GM21515 (cell line): ENCODE measurements around the gene GRIK4.

ENCODE experiments used
- ATAC-seq: cut with Tn5 transposase; IDR thresholded peaks from one replicate; pipeline ENCODE4 v1.9.1; 2021; ENCODE audit not compliant: unreplicated experiment

GRIK4 gene

DNA sequence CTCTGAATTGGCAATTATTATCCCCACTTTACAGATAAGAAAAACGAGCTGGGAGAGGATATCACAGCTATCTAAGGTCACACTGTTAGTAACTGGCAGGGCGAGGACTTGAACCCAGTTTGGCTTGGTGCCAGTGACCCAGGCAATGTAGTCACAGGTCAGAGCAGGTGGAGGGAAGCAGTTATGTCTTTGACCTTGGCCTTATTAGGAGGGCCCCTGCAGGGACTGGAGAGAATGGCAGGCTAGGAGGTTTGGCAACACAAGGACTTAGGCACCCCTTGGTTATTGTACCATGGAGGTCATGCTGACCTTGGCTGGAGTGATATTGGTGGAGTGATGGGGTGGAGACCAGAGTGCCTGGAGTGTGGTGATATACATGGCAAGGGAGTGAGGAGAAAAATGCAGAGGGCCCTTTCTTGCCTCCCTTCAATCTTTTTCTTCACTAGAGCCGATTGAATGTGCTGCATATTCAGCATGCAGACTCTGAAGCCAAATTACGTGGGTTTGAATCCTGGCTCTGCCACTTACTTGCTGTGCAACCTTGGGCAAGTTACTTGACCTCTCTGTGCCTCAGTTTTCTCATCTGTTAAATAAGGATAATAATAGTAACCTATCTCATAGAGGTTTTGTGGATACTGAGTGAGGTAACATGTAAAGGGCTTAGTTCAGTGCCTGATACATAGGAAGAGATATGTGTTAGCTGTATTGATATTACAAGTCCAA, 419.7 kb downstream of the GRIK4 start:
- ATAC-seq = no peak

DNA sequence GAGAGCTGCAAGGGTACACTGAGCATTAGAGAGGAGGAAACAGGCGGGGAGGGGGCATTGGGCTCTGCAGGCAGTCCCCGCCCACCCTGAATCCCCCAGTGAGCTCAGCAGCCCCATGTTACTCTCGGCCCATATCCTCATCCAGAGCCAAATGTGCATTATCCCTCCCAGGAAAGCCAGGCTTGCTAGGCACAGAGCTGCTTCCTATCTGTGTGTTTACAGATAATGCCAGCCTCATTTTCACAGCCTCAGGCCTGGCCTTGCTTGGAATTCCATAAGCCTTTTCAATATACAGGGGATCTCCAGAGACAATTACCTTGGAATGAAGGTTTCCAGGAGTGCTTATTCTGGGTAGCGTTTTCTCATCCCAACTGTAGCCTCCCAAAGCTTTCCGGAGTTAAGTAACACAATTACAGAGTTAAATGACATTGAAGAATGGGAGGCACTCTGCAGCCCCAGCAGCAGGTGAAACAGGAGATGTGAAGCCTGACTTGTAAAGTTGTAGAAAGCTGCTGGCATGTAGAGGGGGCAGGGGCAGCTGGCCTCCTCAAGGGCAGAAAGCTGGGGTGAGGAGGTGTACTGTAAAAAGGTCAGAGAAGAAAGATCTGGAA, 420.9 kb downstream of the GRIK4 start:
- ATAC-seq = no peak

DNA sequence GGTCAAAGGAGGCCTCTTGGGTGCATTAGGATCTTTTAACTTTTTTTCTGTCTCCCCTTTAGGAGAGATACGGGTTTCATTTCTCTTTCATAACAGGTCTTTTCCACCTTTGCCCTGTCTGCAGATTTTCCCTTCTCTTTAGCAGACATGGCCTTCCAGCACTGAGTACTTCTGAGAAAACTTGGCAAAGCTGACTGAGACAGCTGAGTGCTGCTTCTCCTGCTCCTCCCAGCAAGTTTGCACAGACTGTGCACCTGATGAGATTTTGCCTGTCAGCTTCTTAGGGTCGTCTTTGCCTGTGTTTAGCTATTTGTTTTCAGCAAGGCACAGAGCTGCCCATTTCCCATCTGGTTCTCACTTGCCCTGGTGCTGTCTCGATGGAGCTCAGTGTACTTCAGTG, 424.8 kb downstream of the GRIK4 start:
- ATAC-seq = no peak

DNA sequence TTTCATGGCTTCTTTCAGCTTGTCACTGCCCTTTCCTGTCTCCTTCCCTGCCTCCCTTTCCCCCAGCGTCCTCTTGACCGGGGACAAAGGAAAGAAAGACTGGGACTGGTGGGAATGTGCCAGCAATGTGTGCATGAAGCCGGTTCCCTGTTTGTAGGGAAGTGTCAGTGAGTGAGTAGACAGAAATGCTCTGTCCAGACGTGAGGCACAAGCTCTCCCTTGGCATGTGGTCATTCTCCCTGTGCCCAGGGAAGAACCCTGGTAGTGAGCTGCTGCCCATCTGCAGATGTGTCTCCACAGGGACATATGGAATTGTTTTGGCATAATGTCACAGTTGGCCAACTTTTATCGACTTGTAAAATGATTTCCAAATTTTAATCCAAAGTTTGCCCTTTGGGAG, 426.0 kb downstream of the GRIK4 start:
- ATAC-seq = no peak

DNA sequence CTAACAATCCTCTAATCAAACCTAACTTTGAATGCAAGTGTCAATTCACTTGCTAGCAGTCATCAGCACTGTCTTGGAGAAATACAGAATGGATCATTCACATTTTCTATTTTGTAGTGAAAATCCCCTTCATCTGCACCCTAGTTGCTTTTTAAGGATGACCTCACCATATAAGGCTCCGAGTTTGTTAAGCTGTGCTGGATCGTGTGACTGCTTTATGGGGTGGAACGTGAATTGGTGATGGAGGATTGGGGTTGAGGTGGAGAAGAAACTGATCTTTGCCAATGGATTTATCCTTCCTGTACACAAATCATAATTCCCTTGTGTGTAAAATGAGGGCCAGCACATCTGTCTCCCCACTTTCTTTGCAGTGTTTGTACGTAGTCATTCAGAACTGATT, 426.7 kb downstream of the GRIK4 start:
- ATAC-seq = no peak

DNA sequence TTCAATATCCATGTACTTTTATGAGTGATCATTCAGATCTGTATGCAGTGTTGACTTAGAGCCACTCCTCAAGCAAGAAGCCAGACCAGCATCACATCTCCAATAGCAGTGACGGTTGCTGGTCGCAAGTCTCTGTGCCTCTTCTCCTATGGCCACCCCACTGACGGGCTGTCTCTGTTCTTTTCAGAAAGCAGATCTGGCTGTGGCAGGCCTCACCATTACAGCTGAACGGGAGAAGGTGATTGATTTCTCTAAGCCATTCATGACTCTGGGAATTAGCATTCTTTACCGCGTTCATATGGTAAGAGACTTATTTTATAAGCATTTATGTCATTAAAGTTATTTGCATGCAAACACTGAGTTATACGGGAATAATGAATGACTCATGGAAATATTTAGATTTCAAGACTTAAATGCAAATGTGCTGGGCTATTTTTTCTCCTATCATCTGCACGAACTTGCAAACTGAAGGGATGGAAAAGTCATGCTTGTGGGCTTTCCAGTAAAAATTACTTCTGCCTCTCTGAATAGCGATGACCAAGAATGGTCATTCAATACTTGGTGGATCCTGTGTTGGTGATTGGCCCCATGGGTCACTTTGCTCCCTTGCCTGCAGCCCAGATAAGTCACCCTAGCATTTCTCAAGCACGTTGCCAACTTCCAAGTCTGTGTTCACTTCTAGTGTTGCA, 428.8 kb downstream of the GRIK4 start:
- ATAC-seq = no peak

DNA sequence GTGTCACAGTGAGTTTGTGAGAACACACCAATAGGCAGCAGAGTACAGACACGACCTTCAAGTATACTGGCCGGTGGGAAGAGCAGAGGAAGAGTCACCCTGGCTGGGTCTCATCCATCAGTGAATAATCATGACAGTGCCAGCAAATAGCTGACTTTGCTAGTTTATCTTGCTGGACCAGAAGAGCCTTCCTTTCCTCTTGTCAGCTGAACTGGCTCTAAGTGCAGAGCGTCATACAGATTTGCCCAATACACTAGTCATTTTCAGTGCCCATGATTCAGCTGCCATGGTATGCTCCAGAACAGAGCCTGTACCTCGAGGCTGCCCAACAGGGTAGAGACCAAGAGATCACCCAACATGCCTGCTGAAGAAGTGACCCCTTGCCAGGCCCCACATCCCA, 429.5 kb downstream of the GRIK4 start:
- no peak for ATAC-seq

DNA sequence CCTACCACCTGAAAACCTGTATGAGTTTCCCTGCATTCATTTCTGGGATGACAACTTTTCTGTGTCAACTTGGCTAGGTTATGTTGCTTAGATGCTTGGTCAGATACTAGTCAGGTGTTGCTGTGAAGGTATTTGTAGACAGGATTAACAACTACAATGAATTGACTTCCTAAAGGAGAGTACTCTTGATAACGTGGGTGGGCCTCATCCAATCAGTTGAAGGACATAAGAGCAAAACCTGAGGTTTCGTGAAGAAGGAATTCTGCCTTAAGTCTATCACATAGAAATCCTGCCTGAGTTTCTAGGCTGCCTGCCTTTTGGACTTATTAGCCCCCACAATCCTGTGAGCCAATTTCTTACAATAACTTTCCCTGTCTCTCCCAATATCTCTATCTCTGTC, 431.2 kb downstream of the GRIK4 start:
- ATAC-seq = no peak

DNA sequence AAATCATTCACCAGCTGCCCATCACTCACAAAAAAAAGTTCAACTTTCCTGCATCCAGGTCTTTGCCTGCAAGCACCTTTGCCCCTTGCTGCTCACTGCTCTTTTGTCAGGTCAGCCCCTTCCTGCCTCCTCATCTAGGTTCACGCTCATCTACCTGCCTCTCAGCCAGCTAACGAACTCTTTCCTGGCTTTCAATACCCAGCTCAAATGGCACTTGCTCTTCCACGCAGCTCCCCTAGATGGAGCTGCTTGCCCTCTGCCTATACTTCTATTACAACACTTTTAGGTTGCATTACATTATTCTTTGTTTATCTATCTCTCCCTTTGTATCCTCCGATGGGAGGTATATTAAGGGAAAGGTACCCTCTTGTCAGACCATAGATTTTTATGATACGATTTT, 433.5 kb downstream of the GRIK4 start:
- ATAC-seq = no peak

DNA sequence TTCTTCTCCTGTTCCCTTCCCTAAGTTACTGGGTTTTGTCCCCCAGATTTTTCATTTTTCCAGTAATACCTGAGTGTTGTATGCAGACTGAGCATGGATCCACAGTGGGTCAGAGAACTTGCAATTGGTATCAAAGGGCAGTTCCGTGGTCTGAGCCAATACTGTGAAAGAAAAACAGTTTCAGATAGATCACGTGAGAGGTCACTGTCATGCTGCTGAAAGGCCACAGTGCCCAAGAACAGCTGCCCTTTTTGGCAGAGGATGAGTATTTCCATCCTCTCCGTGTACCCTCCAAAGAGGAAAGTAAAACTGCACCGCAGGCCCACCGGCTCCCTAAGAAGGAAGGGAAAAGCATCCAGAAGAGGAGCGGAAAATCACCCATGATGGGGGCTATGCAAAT, 439.3 kb downstream of the GRIK4 start:
- no peak for ATAC-seq

DNA sequence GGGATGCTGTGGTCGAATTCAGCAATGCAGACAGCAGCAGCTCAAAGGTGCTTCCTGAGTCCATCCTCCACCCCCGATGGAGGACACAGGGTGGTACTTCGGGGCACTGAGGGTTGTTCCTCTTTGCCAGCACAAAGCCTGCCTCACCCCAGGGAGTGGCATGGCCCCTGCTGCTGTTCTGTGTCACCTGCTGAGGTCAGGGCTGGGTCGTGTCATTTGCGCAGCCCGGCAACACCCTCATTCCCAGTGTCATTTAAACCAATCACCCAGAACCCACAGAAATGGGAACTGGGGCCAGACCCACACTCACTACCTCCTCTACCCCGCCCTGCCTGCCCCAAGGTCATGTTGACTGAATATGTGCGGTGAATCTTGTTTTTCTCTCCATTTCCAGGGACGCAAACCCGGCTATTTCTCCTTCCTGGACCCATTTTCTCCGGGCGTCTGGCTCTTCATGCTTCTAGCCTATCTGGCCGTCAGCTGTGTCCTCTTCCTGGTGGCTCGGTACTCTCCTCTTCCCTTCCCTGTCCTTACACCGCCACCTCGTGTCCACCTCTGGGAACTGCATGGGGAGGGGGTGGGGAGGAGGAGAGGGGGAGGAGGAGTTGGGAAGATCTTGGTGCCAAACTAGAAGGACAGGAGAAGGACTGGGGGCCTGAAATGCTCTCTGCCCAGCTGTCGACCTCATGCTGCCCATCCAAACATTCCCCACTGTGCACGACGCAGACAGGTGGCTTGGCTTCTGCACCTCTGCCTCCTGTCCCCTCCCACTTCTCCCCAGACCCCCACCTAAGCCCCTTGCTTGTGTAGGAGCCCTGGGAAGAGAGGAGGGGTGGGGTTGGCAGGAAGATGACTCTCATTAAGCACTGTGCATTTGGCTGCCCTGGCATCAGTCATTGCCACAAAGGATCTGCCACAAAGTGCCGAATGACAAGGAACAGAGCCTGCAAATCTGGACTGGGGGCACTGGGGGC, 441.2 kb downstream of the GRIK4 start:
- ATAC-seq = no peak

DNA sequence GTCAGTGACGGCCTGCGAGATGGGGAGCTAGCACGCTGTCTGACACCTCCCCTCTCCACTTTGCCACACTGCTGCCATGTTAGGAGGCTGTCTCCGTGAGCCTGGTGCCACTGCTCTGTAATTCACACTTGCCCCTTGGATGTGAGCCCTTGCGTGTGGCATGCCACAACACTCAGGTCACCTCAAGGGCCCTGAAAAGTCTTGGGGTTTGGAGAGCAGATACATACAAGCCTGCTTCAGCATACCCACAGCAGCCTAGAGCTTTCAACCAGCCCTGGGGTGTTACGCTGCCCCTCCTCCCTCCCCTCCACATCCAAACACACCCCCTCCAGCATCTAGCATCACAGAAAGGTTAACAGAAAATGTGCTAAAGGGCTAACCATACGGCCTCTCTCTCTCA, 442.8 kb downstream of the GRIK4 start:
- ATAC-seq = no peak

DNA sequence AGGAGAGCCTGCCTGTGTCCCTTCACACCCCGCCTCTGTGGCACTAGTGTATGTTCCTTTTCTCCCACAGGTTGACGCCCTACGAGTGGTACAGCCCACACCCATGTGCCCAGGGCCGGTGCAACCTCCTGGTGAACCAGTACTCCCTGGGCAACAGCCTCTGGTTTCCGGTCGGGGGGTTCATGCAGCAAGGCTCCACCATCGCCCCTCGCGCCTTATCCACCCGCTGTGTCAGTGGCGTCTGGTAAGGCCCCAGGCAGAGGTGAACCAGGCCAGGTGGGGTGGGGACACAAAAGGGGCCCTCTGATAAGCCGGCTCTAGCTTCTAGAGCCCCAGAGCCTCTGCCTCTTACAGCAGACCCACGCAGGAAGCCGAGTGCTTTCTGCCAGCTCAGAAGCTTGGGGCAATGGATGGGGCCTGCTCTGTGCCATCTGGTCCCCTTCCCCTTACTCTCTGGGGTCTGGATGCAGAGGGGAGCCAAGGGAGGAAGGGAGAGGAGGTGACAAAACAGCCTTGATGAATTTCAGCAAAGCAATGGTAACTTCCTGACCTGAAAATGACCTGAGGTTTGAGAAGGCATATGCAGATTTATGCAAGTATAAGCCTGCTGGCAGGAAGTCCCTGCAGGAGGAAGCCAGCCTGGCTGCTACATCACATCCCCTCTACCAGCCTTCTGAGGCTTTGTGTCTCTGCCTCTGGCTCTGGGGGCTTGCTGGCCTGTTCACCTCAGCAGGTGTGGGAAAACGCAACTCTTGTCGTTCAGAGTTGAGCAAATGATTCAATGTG, 445.4 kb downstream of the GRIK4 start:
- ATAC-seq = no peak

DNA sequence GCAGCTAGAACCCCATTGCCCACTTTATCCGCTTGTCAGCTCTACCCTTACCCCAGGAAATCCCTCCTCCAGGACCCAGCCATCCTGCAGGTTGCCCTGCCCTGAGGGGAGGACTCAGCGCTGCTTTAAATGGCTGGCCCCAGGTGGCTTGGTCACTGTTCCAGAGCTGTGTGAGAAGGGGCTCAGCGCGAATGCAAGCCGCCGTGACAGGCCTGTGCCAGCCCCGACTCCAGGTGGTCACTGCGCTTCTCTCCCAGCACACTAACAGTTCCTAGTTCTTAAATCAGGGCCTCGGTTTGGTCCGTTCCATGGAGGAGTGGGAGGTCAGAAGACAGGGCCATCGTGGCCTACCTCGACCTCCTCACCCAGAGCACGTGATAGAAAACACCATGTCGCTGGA, 446.6 kb downstream of the GRIK4 start:
- no peak for ATAC-seq

DNA sequence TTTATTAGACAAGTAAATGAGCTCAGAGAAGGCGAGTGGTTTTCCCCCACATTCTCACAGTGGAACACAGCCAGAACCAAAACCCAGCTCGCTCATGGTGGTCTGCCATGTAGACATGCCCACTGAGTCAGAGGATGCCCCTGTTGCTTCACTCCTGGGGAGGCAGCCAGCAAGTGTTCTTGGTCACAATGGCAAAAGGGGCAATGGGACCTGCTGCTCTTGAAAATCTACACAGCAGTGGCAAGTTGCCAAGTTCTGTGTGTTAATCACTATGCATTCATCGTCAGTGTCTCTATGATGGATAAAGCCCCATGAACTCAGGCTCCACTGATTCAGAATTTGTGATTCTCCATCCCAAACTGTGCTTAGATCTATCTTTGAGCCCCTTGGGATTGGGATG, 447.6 kb downstream of the GRIK4 start:
- ATAC-seq = no peak

DNA sequence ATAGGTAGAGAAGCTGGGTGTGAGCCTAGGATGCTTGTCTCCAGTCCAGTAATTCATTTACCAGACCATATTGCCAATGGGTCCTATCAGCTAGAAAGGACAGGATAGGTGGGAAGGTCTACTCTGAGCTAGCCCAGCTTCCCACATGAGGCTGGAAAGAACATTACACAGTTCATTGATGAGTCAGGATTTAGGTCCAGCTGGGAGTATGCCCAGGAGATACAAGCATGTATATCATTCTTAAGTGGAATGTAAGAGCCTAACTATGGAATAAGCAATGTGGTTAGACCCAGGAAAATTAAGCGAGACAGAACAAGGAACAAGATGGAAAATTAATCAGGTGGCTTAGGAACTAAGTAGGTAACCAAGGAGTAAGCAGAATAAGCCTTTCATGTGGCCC, 453.3 kb downstream of the GRIK4 start:
- no peak for ATAC-seq

DNA sequence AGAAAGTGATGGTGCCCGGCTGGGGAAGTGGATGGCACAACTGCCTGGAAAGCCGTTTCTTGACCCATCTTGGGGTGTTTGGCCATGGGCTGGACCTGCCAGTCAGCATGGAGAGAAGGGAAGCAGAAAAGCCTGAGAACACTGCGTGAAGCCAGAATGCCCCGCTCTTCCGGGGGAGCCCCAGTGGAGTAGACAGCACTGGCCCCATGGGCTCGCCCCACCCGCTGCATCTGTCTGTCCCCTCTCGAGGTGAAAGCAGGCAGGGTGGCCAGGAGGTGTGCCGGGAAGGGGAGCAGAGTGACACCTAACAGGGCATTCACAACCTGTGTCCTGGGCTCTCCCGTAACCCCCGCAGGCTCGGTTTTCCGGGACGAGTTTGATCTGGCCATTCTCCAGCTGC, 455.3 kb downstream of the GRIK4 start:
- ATAC-seq = no peak

DNA sequence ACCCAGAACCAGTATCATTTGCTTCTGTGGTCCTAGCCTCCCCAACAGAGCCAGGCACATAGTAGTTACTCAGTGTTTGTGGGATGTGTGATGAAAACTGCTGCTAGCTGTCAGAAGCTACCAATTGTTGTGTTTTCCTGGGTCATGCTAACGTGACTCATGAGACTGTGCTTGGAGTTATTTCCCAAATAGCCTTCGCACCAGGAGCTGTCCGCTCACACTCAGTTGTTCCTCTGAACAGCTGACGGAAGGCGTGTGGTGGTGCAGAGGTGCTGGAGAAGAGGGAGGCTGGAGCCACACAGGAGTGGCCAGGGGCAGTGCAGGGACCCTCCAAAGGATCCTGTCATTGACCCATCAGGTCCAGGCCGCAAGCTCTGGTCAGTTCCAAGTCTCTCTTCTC, 458.4 kb downstream of the GRIK4 start:
- ATAC-seq = no peak

DNA sequence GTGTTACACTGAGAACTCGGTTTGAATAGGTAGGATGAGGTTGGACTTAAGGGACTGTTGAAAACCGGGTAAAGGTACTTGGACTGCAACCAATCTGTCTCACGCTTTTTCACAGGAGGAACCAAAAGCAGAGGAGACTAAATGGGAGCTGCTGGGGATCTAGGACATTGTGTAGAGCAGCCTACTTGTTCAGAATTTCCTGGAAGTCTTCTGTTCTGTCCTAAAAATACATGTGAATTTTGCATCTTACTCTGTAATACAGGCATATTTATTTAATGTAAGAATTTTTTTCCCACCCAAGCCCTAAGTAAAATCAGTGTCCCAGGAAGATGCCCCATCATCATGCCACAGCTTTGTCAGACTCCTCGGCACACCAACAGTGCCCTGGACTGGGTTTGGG, 460.3 kb downstream of the GRIK4 start:
- no peak for ATAC-seq

DNA sequence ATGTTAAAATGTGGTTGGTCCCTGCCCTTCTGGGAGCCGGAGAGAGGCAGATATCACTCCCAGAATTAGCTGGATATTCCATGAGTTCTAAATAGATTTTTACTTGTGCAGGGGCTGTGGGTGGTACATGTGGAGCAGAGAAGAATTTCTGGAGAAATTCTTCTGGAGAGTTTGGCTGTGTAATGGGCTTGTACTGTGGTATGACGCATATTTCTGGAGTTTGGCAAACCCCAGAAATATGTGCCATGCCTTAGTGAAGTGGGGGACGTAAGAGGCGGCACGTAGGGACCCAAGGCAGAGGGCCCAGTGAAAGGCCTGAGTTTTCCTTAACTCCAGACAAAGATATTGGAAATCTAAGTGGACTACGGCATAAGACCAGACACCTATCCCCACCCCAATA, 461.1 kb downstream of the GRIK4 start:
- ATAC-seq = no peak

DNA sequence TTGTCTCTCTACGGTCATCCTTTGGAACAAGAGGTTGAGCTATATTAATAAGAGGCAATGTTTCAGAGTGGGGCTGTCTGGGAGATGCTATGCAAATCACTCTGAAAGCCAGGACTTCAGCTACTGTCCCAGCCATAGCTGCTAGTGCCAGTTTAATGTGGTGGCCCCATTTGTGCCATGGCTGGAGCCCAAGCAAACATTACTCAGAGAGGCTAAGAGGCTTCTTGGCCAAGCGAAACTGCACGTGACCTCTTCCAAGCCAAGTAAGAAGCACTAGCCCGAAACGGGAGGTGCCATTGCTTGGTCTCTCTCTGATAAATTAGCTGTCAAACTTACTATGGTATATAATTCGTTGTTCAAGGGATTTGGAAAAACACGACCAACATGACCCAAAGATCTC, 462.0 kb downstream of the GRIK4 start:
- ATAC-seq = no peak
